ENCODE measurements around the gene RBM46.

RBM46 gene

DNA sequence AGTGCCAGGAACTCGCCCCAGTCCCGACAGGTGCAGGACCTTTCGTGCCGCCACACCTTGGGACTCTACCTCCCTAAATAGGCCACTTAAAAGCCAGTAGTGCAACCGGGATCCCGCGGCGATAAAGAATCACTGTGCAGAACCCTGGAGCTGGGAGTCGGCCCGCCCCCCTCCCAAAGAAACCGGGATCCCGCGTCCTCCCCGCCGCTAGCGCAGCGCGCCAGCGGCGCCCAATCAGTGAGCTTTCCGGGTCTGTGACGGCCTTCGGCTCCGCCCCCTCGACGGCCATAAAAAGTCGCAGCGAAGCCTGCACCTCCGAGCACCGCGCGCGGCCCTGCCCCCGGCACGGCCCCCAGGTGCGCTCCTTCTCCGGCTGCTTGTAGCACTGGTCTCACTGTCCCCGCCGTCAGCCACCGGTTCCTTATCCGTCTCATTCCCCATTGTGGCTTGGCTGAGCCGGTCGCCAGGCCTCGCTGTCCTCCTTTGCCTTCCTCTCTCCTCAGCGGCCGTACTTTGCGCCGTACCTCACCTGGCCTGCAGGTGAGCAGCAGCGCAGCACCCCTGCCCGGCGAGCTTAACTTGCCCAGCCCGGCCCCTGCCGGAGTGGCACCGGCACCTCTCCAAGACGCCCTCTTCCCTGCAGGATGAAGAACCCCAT lies 37.3 kb upstream of the RBM46 start, which contains the start of gene LRAT:
Gene LRAT (plus strand): TSS at position 318 of the 658 bp plus-strand sequence. CDS start 327 bp downstream, at position 645.
- Histone ChIP-seq H3K4me2 (no peak within 1 kb of the TSS), H3K4me1 (no peaks in the 10 kb centered on the region), H4K20me1 (no peaks in the 10 kb centered on the region), H3K9ac (no peak within 1 kb of the TSS), H3K4me3 (no peak within 1 kb of the TSS), H3K36me3 (no peaks in the 10 kb centered on the region), H3K27me3 (no peaks in the 10 kb centered on the region), H3K9me3 (peaks cover 30% of the 10 kb centered on the region), H3K27ac (no peak within 1 kb of the TSS)
- TF ChIP-seq Cebpa-rat (IDR thresholded peaks at IDR 0.05), result no peak

DNA sequence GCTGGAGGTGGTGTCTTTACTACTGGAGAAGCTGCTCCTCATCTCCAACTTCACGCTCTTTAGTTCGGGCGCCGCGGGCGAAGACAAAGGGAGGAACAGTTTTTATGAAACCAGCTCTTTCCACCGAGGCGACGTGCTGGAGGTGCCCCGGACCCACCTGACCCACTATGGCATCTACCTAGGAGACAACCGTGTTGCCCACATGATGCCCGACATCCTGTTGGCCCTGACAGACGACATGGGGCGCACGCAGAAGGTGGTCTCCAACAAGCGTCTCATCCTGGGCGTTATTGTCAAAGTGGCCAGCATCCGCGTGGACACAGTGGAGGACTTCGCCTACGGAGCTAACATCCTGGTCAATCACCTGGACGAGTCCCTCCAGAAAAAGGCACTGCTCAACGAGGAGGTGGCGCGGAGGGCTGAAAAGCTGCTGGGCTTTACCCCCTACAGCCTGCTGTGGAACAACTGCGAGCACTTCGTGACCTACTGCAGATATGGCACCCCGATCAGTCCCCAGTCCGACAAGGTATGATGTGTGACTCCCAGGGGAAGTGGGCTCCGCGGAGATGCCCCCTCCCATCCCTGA lies 36.6 kb upstream of the RBM46 start:
- H3K4me2 ChIP-seq, result no peak overlapping the region
- no peak overlapping the region for H3K9ac ChIP-seq
- H3K9me3 ChIP-seq, result peaks cover 30% of the 10 kb centered on the region
- TF ChIP-seq Cebpa-rat (IDR thresholded peaks at IDR 0.05), result no peak
- H3K27me3 ChIP-seq, result no peaks in the 10 kb centered on the region
- H3K36me3 ChIP-seq, result no peaks in the 10 kb centered on the region
- no peaks in the 10 kb centered on the region for H3K4me1 ChIP-seq
- no peaks in the 10 kb centered on the region for H4K20me1 ChIP-seq
- no peak overlapping the region for H3K27ac ChIP-seq
- H3K4me3 ChIP-seq, result no peak overlapping the region

DNA sequence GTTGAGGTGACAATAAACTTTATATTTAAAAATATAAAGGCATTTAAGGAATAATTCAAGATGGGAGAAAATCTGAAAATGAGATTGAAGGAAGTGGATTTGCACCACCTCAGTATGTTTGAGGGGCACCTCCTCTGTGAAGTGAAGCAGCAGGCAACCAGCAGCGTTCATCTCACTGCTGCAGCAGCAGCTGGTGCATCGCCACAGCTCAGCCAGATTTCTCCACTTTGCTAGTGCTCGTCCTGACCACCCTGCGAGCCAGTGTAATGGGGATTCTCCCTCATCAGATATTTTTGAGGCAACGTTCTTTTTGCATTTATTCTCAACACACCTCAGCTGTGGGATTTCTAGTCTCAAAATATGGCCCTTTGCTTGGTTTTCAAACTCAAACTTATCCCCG lies 23.4 kb upstream of the RBM46 start:
- H3K4me2 ChIP-seq, result no peak overlapping the region
- no peak for TF ChIP-seq Cebpa-rat (IDR thresholded peaks at IDR 0.05)
- no peaks in the 10 kb centered on the region for H3K4me1 ChIP-seq
- H3K9me3 ChIP-seq, result no peaks in the 10 kb centered on the region
- H4K20me1 ChIP-seq, result no peaks in the 10 kb centered on the region
- no peak overlapping the region for H3K9ac ChIP-seq
- H3K36me3 ChIP-seq, result no peaks in the 10 kb centered on the region
- H3K27ac ChIP-seq, result no peak overlapping the region
- no peak overlapping the region for H3K4me3 ChIP-seq
- no peaks in the 10 kb centered on the region for H3K27me3 ChIP-seq

DNA sequence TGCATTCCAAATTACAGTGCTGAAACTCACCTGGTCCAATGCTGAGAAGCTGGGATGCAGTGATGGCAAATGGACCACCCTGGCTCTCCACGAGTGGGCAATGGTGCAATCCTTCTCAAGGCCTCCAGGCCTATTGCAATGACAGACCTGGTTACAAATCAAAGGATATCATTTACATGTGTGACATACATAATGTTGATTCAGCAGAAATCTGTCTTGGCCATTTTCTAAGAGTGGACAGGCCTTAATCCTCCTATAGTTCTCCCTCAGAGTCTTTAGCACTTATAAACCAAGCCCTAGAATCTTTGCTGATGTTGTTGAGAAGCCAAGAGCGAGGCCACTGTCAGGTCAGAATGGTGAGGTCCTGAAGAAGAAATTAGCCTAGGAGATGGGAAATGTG lies 20.2 kb upstream of the RBM46 start:
- Histone ChIP-seq H3K27me3 (no peaks in the 10 kb centered on the region), H3K4me1 (no peaks in the 10 kb centered on the region), H4K20me1 (no peaks in the 10 kb centered on the region), H3K4me2 (no peak overlapping the region), H3K4me3 (no peak overlapping the region), H3K9me3 (no peaks in the 10 kb centered on the region), H3K9ac (no peak overlapping the region), H3K36me3 (no peaks in the 10 kb centered on the region), H3K27ac (no peak overlapping the region)
- TF ChIP-seq Cebpa-rat (IDR thresholded peaks at IDR 0.05), result no peak

DNA sequence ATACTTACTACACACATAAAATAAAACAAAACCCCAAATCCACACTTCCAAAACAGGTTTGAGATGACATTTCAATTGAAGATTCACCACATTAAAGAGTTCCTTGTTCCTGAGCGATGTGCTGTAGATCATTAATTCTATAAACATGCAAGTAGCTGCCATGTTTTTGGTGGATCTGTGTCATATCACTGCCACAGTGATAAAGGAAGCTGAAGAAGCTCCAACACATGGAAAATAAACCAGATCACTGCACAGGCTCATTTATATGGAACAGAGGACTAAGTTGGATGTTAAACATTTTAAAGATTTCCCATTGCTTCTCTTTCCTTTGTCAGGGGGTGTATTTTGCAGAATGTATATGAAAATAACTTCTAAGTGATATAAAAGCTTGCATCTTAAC lies 2.8 kb upstream of the RBM46 start:
- H3K27ac ChIP-seq, result no peak overlapping the region
- H3K27me3 ChIP-seq, result no peaks in the 10 kb centered on the region
- no peak overlapping the region for H3K4me3 ChIP-seq
- H3K9ac ChIP-seq, result no peak overlapping the region
- no peak for TF ChIP-seq Cebpa-rat (IDR thresholded peaks at IDR 0.05)
- no peaks in the 10 kb centered on the region for H3K36me3 ChIP-seq
- no peaks in the 10 kb centered on the region for H3K4me1 ChIP-seq
- no peak overlapping the region for H3K4me2 ChIP-seq
- no peaks in the 10 kb centered on the region for H4K20me1 ChIP-seq
- H3K9me3 ChIP-seq, result peaks cover 12% of the 10 kb centered on the region

DNA sequence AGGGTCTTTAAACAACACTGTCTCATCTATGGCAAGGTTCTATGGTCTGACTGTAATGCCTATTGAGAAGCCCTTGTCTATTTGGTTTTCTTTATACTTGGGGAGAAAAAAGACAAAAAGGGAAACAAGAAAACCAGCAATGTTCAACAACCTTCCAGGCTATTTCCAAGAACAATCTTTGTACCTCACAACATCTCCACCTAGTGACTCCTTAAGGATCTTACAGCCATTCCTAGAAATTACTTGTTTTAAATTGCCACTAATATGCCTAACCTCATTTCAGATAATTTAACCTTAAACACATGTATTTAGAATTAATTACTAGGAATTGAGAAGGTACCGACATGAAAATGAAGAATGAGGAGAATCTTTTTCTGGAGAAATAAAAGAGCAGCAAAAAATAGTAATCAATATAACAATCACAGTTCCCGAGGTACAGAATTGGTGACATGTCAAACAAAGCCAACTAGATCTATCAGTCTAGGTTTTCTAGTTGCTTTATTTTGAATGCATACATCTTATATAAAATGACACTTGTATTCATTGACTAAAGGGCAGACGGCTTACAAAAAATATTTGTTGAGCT lies 1.6 kb upstream of the RBM46 start:
- H3K4me2 ChIP-seq, result no peak overlapping the region
- peaks cover 12% of the 10 kb centered on the region for H3K9me3 ChIP-seq
- no peak overlapping the region for H3K4me3 ChIP-seq
- no peak overlapping the region for H3K27ac ChIP-seq
- no peaks in the 10 kb centered on the region for H4K20me1 ChIP-seq
- H3K4me1 ChIP-seq, result no peaks in the 10 kb centered on the region
- TF ChIP-seq Cebpa-rat (IDR thresholded peaks at IDR 0.05), result no peak
- H3K27me3 ChIP-seq, result no peaks in the 10 kb centered on the region
- no peaks in the 10 kb centered on the region for H3K36me3 ChIP-seq
- no peak overlapping the region for H3K9ac ChIP-seq

DNA sequence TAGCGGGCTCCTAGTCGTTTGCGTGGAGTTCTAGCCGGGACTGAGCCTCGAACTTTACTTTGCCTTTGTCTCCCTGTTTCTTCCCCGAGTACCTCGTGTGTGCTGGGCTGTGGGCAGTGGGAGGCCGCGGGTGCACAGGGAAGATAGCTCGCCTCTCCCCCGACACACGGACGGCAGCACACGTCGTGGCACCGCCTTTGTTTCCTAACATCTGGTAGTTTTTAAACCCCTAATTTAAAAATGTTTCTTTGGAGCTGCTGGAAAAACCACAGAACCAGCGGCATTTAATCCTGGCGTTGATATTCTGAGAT lies 866 bp downstream of the RBM46 start:
- Histone ChIP-seq H3K4me2 (no peak overlapping the region), H3K27ac (no peak overlapping the region), H3K9me3 (peaks cover 12% of the 10 kb centered on the region), H4K20me1 (no peaks in the 10 kb centered on the region), H3K27me3 (no peaks in the 10 kb centered on the region), H3K36me3 (no peaks in the 10 kb centered on the region), H3K4me3 (no peak overlapping the region), H3K4me1 (no peaks in the 10 kb centered on the region), H3K9ac (no peak overlapping the region)
- no peak for TF ChIP-seq Cebpa-rat (IDR thresholded peaks at IDR 0.05)

DNA sequence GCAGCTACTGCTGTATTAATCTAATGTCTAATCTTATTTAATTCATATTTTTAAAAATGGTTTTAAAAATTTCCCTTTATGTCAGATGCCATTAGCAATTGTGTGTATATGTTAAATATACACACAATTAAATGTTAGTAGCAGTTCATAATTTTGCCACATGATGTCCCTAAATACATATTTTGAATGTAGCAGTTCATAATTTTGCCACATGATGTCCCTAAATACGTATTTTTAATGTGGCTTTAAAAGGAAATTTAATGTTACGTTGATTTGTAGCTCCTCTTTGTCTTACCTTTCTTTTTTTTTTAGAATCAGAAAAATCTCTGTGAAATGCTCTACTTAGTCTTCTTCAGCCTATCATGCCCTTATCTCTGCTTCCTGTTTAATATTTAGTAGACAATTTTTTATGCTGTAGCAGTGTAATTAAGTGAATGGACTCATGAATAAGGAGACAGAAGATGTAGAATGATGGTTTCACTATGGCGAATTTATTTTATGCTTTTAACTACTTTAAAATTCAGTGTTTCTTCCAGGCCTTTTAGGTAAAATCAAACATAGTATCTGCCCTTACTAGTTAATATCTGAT lies 26.1 kb downstream of the RBM46 start:
- no peak overlapping the region for H3K9ac ChIP-seq
- H3K36me3 ChIP-seq, result no peaks in the 10 kb centered on the region
- no peaks in the 10 kb centered on the region for H3K27me3 ChIP-seq
- H3K4me1 ChIP-seq, result no peaks in the 10 kb centered on the region
- no peak for TF ChIP-seq Cebpa-rat (IDR thresholded peaks at IDR 0.05)
- no peak overlapping the region for H3K4me2 ChIP-seq
- H4K20me1 ChIP-seq, result no peaks in the 10 kb centered on the region
- H3K4me3 ChIP-seq, result no peak overlapping the region
- no peaks in the 10 kb centered on the region for H3K9me3 ChIP-seq
- no peak overlapping the region for H3K27ac ChIP-seq

DNA sequence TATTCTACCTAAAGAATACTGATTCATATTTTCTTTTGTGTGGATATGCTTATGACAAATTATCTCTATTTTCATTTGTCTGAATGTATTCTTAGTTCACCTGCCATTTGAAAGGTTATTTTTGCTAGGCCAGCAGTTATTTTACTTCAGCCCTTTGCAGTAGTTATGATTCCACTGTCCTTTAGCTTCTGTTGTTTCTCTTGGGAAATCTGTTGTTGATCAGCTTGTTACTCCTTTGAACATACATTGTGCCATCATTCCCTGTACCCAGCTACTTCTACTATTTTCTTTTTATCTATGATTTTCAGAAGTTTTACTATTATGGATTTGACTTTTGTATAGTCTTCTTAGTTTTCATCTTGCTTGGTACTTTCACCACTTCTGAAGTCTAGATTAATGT lies 37.2 kb downstream of the RBM46 start:
- no peak overlapping the region for H3K27ac ChIP-seq
- no peaks in the 10 kb centered on the region for H4K20me1 ChIP-seq
- H3K4me2 ChIP-seq, result no peak overlapping the region
- H3K27me3 ChIP-seq, result no peaks in the 10 kb centered on the region
- H3K9me3 ChIP-seq, result no peaks in the 10 kb centered on the region
- no peaks in the 10 kb centered on the region for H3K4me1 ChIP-seq
- no peaks in the 10 kb centered on the region for H3K36me3 ChIP-seq
- no peak overlapping the region for H3K4me3 ChIP-seq
- TF ChIP-seq Cebpa-rat (IDR thresholded peaks at IDR 0.05), result no peak
- H3K9ac ChIP-seq, result no peak overlapping the region

DNA sequence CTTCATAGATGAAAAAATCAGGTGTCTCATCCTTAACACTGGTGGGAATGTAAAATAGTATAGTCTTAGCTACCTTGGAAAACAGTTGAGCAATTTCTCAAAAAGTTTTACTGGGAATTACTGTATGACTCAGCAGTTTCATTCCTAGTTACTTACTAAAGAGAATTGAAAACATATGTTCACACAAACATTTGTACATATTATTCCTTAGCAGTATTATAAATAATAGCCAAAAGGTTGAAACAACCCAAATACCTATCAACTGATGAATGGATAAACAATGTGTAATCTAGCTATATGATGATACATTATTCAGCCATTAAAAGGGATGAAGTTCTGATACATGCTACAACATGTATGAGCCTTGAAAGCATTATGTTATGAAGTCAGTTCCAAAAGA lies 41.7 kb downstream of the RBM46 start:
- no peaks in the 10 kb centered on the region for H3K4me1 ChIP-seq
- no peak overlapping the region for H3K4me3 ChIP-seq
- H3K4me2 ChIP-seq, result no peak overlapping the region
- no peak for TF ChIP-seq Cebpa-rat (IDR thresholded peaks at IDR 0.05)
- H3K36me3 ChIP-seq, result no peaks in the 10 kb centered on the region
- H3K9ac ChIP-seq, result no peak overlapping the region
- no peaks in the 10 kb centered on the region for H3K27me3 ChIP-seq
- no peaks in the 10 kb centered on the region for H4K20me1 ChIP-seq
- H3K27ac ChIP-seq, result no peak overlapping the region
- no peaks in the 10 kb centered on the region for H3K9me3 ChIP-seq

Data from BLaER1 (cell line).